Heart left ventricle (tissue), 13 donors: Measurements from ENCODE around the gene LCN10.

ENCODE experiments used
- CTCF ChIP-seq, 12 donors: fragments of 200-600 bp; sonication (generic) in 4 of 12; IDR thresholded peaks; one replicate each; pipeline versions ENCODE4 v1.5.0 to v1.8.0; 2018 to 2022; ENCODE audit warnings: antibody characterized with exemption in 12 of 12, mild to moderate bottlenecking in 5 of 12
- POLR2A ChIP-seq, 2 donors: fragments of 450-650 bp; IDR thresholded peaks; one replicate each; pipeline ENCODE4 v1.6.1; 2017; ENCODE audit warnings: antibody characterized with exemption in 2 of 2, mild to moderate bottlenecking in 2 of 2, moderate library complexity in 2 of 2
- donor health status: ischemic (EF 13 %, LVEDD 7.1; RV severe dilation, severe dysfunction).
- donor health status: DM: no; HTN: yes; CAD: no.
- donor health status: DM: no; HTN: no; CAD: no.
- donor health status: ischemic (EF 25% LVEDD 6.9; RV normal size, moderate dysfunction).
- donor health status: ischemic (EF 25% LVEDD 5.7; RV mildly dilated, moderate dysfunction).
- donor health status: ischemic (EF 35%, LVEDD 5.7; RV mildly dilated, moderate dysfunction).
- donor health status: nonischemic (EF 11% LVEDD 7.7; RV severe dilation, severe dysfunction).
- donor health status: DM: yes; HTN: yes; CAD: no.
- donor health status: PGD.
- donor health status: ischemic (EF 29% LVEDD 5.4; RV normal size, mild dysfunction).
- donor health status: nonischemic (EF 23%, LVEDD 6.1; RV moderate dilation, normal function).

- TF ChIP-seq CTCF (IDR thresholded peaks at IDR 0.05) (no peak), POLR2A (IDR thresholded peaks at IDR 0.05) (no peak)
Measured at GRCh38 chr9:136691316-136692184, 51.2 kb downstream of the LCN10 start.
